ENCODE measurements around the gene TEX11. TPM values are rescaled to one million over a fixed set of nuclear protein-coding genes. Genes with fewer than 3 reads are reported as not detected.
"Not testable (repeated sequence)": the region's sequence is repeated elsewhere in the genome, so short reads cannot be mapped to it uniquely, and the experiment has no call there.

TEX11 gene
- total and polyA plus RNA-seq, 8 donors = 0.18 to 4.6 (median 1.6) TPM; not detected in 5

- peaks cover 0 to 7% (median 0%) of the 10 kb centered on the region in 3 donors for H3K27me3 ChIP-seq
- intact Hi-C loops (cut with DNase I; ENCODE audit: low total_unique reads) = no loop called here
- WGBS, 5 donors = 70 to 89% (median 87%) methylated on average over 2 of the region's 2 CpGs
- no peaks in the 10 kb centered on the region for H3K4me1 ChIP-seq
- no peak for DNase-seq
- H3K36me3 ChIP-seq = no peaks in the 10 kb centered on the region
- no peak for TF ChIP-seq EP300 (IDR thresholded peaks at IDR 0.05)
- TF ChIP-seq POLR2A (IDR thresholded peaks at IDR 0.05) = no peak
- TF ChIP-seq, protein P1, sequence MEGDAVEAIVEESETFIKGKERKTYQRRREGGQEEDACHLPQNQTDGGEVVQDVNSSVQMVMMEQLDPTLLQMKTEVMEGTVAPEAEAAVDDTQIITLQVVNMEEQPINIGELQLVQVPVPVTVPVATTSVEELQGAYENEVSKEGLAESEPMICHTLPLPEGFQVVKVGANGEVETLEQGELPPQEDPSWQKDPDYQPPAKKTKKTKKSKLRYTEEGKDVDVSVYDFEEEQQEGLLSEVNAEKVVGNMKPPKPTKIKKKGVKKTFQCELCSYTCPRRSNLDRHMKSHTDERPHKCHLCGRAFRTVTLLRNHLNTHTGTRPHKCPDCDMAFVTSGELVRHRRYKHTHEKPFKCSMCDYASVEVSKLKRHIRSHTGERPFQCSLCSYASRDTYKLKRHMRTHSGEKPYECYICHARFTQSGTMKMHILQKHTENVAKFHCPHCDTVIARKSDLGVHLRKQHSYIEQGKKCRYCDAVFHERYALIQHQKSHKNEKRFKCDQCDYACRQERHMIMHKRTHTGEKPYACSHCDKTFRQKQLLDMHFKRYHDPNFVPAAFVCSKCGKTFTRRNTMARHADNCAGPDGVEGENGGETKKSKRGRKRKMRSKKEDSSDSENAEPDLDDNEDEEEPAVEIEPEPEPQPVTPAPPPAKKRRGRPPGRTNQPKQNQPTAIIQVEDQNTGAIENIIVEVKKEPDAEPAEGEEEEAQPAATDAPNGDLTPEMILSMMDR (IDR thresholded peaks at IDR 0.05) = no peak
- no peak for TF ChIP-seq POLR2AphosphoS5 (IDR thresholded peaks at IDR 0.05)
- no peaks in the 10 kb centered on the region for H3K9me3 ChIP-seq
- no peak overlapping the region for H3K4me3 ChIP-seq
- no peak overlapping the region for H3K27ac ChIP-seq
Observed at GRCh38 chrX:70878902-70879301, 29.6 kb downstream of the TEX11 start.

GRCh38 chrX:70852294-70852693 lies 56.2 kb downstream of the TEX11 start:
- no peaks in the 10 kb centered on the region for H3K4me1 ChIP-seq
- 58 to 78% (median 75%) methylated on average over 3 of the region's 3 CpGs for WGBS, 5 donors
- no peak for DNase-seq
- TF ChIP-seq POLR2A (IDR thresholded peaks at IDR 0.05) (no peak), POLR2AphosphoS5 (IDR thresholded peaks at IDR 0.05) (no peak), EP300 (IDR thresholded peaks at IDR 0.05) (no peak)
- TF ChIP-seq, protein P1 (IDR thresholded peaks at IDR 0.05) = no peak
- H3K27me3 ChIP-seq = no peaks in the 10 kb centered on the region
- peaks cover 0 to 9% (median 0%) of the 10 kb centered on the region in 4 donors for H3K9me3 ChIP-seq
- H3K4me3 ChIP-seq = no peak overlapping the region
- no peaks in the 10 kb centered on the region for H3K36me3 ChIP-seq
- intact Hi-C loops (cut with DNase I; ENCODE audit: low total_unique reads) = no loop called here
- H3K27ac ChIP-seq = no peak overlapping the region

DNA sequence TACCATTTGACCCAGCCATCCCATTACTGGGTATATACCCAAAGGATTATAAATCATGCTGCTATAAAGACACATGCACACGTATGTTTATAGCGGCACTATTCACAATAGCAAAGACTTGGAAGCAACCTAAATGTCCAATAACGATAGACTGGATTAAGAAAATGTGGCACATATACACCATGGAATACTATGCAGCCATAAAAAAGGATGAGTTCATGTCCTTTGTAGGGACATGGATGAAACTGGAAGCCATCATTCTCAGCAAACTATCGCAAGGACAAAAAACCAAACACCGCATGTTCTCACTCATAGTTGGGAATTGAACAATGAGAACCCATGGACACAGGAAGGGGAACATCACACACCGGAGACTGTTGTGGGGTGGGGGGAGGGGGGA lies 64.4 kb downstream of the TEX11 start:
- H3K4me1 ChIP-seq; H3K36me3 ChIP-seq; intact Hi-C loops (cut with DNase I; ENCODE audit: low total_unique reads); H3K9me3 ChIP-seq; H3K4me3 ChIP-seq; H3K27me3 ChIP-seq; H3K27ac ChIP-seq; DNase-seq: not testable (repeated sequence)
- 70 to 95% (median 92%) methylated on average over 2 to 6 of the region's 6 CpGs for WGBS, 5 donors

- H3K4me1 ChIP-seq; intact Hi-C loops (cut with DNase I; ENCODE audit: low total_unique reads): not testable (repeated sequence)
- WGBS, 5 donors = 77 to 100% (median 91%) methylated on average over 1 of the region's 1 CpG
Observed at GRCh38 chrX:70843620-70844019, 64.9 kb downstream of the TEX11 start.

DNA sequence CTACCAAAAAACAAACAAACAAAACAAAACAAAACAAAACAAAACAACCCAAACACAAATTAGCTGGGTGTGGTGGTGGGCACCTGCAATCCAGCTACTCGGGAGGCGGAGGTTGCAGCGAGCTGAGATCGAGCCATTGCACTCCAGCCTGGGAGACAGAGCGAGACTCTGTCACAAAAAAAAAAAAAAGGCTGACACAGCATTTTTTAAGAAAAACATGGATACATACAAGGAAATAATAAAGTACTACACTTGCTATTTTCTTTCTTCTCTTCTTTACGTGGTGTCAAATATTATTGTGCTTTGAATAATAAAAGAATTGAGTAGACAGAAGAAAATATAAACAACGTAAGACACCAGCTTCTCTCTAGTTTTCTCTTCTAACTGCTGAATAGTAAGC lies 73.9 kb downstream of the TEX11 start:
- intact Hi-C loops (cut with DNase I; ENCODE audit: low total_unique reads) = no loop called here
- no peak for DNase-seq
- WGBS, 5 donors = 86 to 94% (median 89%) methylated on average over 5 to 7 of the region's 7 CpGs
- no peaks in the 10 kb centered on the region for H3K4me1 ChIP-seq
- H3K4me3 ChIP-seq = no peak overlapping the region
- H3K27me3 ChIP-seq = peaks cover 0 to 10% (median 0%) of the 10 kb centered on the region in 3 donors
- peaks cover 0 to 15% (median 5%) of the 10 kb centered on the region in 4 donors for H3K9me3 ChIP-seq
- no peak for TF ChIP-seq POLR2A (IDR thresholded peaks at IDR 0.05)
- TF ChIP-seq POLR2AphosphoS5 (IDR thresholded peaks at IDR 0.05) = no peak
- TF ChIP-seq EP300 (IDR thresholded peaks at IDR 0.05) = no peak
- TF ChIP-seq, protein P1 (IDR thresholded peaks at IDR 0.05) = no peak
- no peak overlapping the region for H3K27ac ChIP-seq
- H3K36me3 ChIP-seq = no peaks in the 10 kb centered on the region

More at GRCh38 chrX:70843620-70844019, 64.9 kb downstream of the TEX11 start:
- DNase-seq, H3K27ac ChIP-seq, H3K9me3 ChIP-seq, H3K4me3 ChIP-seq, H3K36me3 ChIP-seq, H3K27me3 ChIP-seq: not testable (repeated sequence)

Measured in stomach (tissue), 9 donors.